Activated T-cell treated with anti-CD3 and anti-CD28 coated beads, Interleukin-2, amount 50 U/mL, for 4 hours (primary cell): ENCODE measurements around the gene PIF1. TPM values are rescaled to one million over a fixed set of nuclear protein-coding genes. Genes with fewer than 3 reads are reported as not detected.

ENCODE experiments used
- ATAC-seq, 2 donors: fragments of 200-7000 bp; cut with Tn5 transposase; one replicate each; pipeline ENCODE4 v1.10.0; 2021
- DNase-seq: peaks from one replicate; pipeline ENCODE4 v3.0.0-alpha.2; 2020
- H3K27me3 Mint-ChIP-seq: one replicate; pipeline ENCODE4 v1.8.0; 2021; ENCODE audit warnings: low read depth, mixed read lengths
- H3K36me3 Mint-ChIP-seq: one replicate; pipeline ENCODE4 v1.8.0; 2022; ENCODE audit warnings: mixed read lengths; ENCODE audit not compliant: insufficient read depth
- H3K4me1 Mint-ChIP-seq: one replicate; pipeline ENCODE4 v1.8.0; 2021; ENCODE audit warnings: low read depth, mixed read lengths
- H3K4me3 Mint-ChIP-seq: one replicate; pipeline ENCODE4 v1.8.0; 2021; ENCODE audit warnings: mild to moderate bottlenecking, moderate library complexity, mixed read lengths
- H3K9me3 Mint-ChIP-seq: one replicate; pipeline ENCODE4 v1.8.0; 2021; ENCODE audit warnings: mixed read lengths
- total RNA-seq, 3 donors: library from RNA; stranded (reverse); gene quantifications; one replicate each; pipeline ENCODE4 v1.2.1, GENCODE V29; 2021

PIF1 gene
- total RNA-seq, 3 donors from 2014 or later: 1.5 to 2.2 (median 1.6) TPM

GRCh38 chr15:64782751-64783150 lies 42.7 kb downstream of the PIF1 start:
- Mint-ChIP-seq H3K4me3 (no peak overlapping the region), H3K36me3 (no peaks in the 10 kb centered on the region), H3K4me1 (peaks cover 11% of the 10 kb centered on the region)

DNA sequence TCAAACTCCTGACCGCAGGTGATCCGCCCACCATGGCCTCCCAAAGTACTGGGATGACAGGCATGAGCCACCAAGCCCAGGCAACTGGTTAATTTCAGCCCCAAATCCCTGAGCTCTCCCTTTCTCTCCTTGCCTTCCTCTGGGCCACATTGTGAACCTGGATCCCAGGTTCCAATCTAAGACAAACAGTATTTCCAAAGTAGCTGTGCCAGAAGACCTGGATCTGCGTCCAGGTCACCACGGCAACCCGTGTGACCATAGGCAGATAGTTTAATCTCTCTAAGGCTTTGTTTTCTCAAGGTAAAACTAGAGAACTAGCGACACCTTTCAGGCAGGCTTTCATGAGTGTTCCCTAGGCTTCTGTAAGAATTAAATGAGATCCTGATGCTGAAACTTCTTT lies 44.1 kb downstream of the PIF1 start:
- Mint-ChIP-seq H3K27me3 (peaks cover 23% of the 10 kb centered on the region), H3K4me1 (peaks cover 11% of the 10 kb centered on the region), H3K36me3 (no peaks in the 10 kb centered on the region), H3K9me3 (no peaks in the 10 kb centered on the region), H3K4me3 (no peak overlapping the region)
- DNase-seq: no peak
- no peak for ATAC-seq

More at GRCh38 chr15:64782751-64783150, 42.7 kb downstream of the PIF1 start:
- DNase-seq: no peak
- no peak for ATAC-seq
- Mint-ChIP-seq H3K9me3 (no peaks in the 10 kb centered on the region), H3K27me3 (peaks cover 8% of the 10 kb centered on the region)

DNA sequence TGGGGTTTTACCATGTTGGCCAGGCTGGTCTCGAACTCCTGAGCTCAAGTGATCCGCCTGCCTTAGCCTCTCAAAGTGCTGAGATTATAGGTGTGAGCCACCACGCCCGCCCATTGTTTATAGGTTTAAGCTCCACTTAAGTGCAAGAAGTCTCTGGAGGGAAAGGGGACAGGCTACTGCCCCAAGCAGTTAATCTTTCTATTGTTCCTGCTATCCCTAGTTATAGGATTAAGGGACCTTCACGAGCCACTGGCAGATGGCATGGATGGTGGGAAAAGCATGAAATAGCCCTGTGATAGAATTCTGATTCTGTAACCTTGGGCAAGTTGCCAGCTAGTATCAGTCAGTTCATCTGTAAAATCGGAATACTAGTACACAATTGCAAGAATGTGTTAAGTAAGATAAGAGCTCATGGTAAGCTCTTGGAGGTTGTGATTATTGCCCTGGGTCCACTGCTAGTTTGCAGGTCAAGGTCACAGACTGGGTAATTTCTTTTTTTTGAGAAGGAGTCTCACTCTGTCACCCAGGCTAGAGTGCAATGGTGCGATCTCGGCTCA lies 44.8 kb downstream of the PIF1 start:
- DNase-seq (no peak), ATAC-seq (no peak)
- Mint-ChIP-seq H3K9me3 (no peaks in the 10 kb centered on the region), H3K36me3 (no peaks in the 10 kb centered on the region), H3K27me3 (peaks cover 29% of the 10 kb centered on the region), H3K4me1 (peaks cover 11% of the 10 kb centered on the region), H3K4me3 (no peak overlapping the region)

DNA sequence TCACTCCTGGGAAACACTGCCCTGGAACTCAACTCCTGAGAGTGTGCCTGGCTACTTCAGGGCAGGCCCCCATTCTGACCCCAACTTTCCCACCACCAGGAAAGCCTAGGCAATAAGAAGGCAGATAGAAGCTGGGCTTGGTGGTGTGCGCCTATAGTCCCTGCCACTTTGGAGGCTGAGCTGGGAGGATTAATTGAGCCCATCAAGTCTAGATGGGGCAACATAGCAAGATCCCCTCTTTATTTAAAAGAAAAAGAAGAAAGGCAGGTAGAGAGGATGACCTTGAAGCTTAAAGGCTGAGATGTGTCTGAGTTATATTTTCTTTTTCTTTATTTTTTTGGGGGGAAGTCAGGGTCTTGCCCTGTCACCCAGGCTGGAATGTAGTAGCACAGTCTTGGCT lies 45.8 kb downstream of the PIF1 start:
- DNase-seq (no peak), ATAC-seq (no peak)

GRCh38 chr15:64779024-64779423 lies 46.4 kb downstream of the PIF1 start:
- Mint-ChIP-seq H3K9me3 (no peaks in the 10 kb centered on the region), H3K36me3 (no peaks in the 10 kb centered on the region), H3K4me3 (no peak overlapping the region), H3K4me1 (peaks cover 11% of the 10 kb centered on the region), H3K27me3 (peaks cover 35% of the 10 kb centered on the region)
- ATAC-seq (no peak), DNase-seq (no peak)

More for the DNA sequence above, 45.8 kb downstream of the PIF1 start:
- Mint-ChIP-seq H3K36me3 (no peaks in the 10 kb centered on the region), H3K27me3 (peaks cover 30% of the 10 kb centered on the region), H3K4me3 (no peak overlapping the region), H3K9me3 (no peaks in the 10 kb centered on the region), H3K4me1 (peaks cover 11% of the 10 kb centered on the region)

GRCh38 chr15:64776402-64776786 lies 49.1 kb downstream of the PIF1 start:
- H3K4me1 Mint-ChIP-seq: no peaks in the 10 kb centered on the region
- no peak for ATAC-seq
- DNase-seq: no peak
- no peaks in the 10 kb centered on the region for H3K9me3 Mint-ChIP-seq
- peaks cover 51% of the 10 kb centered on the region for H3K27me3 Mint-ChIP-seq
- H3K36me3 Mint-ChIP-seq: no peaks in the 10 kb centered on the region
- H3K4me3 Mint-ChIP-seq: peak overlapping the region; percentile 73

DNA sequence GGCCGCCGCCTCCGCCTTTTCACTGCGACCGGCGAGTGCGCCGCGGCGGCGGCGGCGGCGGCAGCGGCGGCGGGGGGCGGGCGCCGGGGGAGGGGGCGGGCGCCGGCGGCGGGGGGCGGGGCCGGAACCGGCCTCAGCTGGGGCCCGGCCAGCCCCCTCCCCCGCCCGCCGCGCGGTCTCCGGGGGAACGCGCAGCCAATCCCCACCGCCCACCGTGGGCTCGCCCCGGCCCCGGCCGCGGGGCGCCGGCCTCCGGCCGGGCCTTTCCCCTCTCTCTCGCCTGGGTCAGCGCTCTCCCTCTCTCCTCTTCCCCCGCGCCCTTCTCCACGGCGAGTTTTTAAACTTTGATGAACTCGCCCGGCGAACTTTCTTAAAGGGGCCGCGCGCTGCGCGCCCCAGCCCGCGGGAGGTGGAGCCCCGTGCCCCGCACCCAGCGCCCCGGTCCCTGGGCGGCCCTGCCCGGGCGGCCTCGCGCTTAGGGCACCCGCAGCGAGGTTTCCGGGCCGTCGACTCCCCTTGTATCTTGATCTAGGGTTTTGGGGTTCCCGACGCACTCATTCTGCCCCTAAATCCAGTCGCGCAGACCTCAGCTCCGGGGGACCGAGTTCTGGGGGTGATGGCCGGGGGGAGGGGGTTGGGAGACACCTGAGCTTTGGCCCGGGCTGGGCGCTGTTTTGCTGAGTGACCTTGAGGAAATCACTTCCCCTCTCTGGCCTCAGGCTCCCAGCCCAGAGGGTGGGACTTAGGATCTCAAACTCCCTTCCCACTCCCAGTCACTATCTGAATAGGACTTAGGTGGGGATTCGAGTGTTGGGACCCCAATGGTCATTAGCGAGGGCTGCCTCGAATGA lies 49.7 kb downstream of the PIF1 start, which contains the start of gene RBPMS2:
Gene RBPMS2, minus strand, starts transcription at position 39 of the 851 bp plus-strand sequence. CDS start 270 bp downstream, outside the sequence.
- DNase-seq (no peak), ATAC-seq (peak; percentile 32 to 46)

DNA sequence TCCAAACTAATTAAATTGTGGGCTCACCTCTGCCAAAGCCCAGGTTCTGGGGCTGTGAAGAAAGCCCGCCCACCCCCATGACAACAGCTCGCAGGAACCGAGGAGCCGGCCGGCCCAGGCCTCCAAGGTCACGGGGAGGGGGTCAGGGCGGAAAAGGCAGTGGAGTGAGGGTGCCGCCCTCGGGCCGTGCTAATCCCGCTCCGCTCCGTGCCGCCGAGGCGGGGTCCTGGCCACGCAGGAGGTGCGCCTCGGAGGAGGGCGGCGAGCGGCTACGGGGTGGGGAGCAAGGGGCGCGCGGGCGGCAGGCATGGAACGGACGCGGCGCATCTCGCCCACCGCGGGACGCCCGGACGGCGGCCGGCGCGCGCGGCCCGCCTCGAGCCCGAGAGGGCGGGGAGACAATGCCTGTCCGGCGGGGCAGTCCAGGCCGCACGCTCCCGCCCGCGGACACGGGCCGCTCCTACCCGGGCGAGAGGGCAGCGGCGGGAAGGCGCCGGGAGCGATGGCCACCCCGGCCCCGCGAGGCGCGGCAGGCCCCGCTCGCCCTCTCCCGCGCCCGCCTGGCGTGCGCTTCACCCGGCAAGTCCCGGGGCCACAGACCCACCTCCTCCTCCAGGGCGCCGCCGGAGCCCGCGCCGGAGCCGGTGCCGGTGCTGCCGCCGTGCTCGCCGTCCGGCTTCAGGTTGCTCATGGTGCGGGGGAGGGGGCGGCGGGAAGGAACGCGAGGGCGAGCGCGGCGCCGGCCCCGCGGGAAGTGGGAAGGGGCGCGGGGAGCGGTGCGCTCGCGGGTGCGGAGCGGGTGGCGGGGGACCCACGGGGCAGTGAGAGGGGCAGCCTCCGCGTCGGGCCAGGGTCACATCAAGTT lies 50.6 kb downstream of the PIF1 start:
- Mint-ChIP-seq H3K4me1 (no peaks in the 10 kb centered on the region), H3K9me3 (no peaks in the 10 kb centered on the region), H3K4me3 (peak overlapping the region; percentile 67), H3K36me3 (no peaks in the 10 kb centered on the region), H3K27me3 (peaks cover 49% of the 10 kb centered on the region)
- DNase-seq (peak; percentile 7), ATAC-seq (peak; percentile 49 to 59)

More for the DNA sequence above, 49.7 kb downstream of the PIF1 start, which contains the start of gene RBPMS2:
- H3K27me3 Mint-ChIP-seq: peaks cover 51% of the 10 kb centered on the region
- peak within 1 kb of the TSS; percentile 73 for H3K4me3 Mint-ChIP-seq
- no peaks in the 10 kb centered on the region for H3K4me1 Mint-ChIP-seq
- H3K9me3 Mint-ChIP-seq: no peaks in the 10 kb centered on the region
- H3K36me3 Mint-ChIP-seq: no peaks in the 10 kb centered on the region

- Mint-ChIP-seq H3K4me1 (no peaks in the 10 kb centered on the region), H3K36me3 (no peaks in the 10 kb centered on the region), H3K4me3 (peak overlapping the region; percentile 67), H3K9me3 (no peaks in the 10 kb centered on the region), H3K27me3 (peaks cover 48% of the 10 kb centered on the region)
- no peak for DNase-seq
- ATAC-seq: no peak
These were observed 51.3 kb downstream of the PIF1 start for GRCh38 chr15:64774037-64774628.

DNA sequence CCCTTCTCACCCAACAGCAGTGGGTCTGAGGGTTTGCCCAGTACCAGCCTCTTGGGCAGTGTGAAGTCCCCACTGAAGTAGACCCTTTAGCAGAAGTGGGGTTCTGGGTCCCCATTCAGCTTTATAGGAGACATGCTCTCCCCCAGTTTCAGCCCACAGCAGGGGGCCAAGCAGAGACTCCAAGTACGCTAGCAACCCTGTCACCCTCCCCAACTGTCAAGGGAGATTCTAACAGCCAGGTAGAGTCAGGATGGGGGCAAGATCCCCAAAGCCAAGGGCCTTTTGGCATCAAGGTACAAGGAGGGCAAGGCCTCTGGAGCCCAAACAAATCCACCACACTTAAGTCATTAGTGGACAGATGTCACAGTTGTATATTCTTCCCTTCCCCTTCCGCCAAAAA lies 51.8 kb downstream of the PIF1 start:
- DNase-seq (no peak), ATAC-seq (no peak)
- Mint-ChIP-seq H3K36me3 (no peaks in the 10 kb centered on the region), H3K4me3 (peak overlapping the region; percentile 67), H3K27me3 (peaks cover 45% of the 10 kb centered on the region), H3K4me1 (no peaks in the 10 kb centered on the region), H3K9me3 (no peaks in the 10 kb centered on the region)

- H3K4me1 Mint-ChIP-seq: peaks cover under 1% of the 10 kb centered on the region
These were observed 52.5 kb downstream of the PIF1 start for GRCh38 chr15:64772964-64773363.

GRCh38 chr15:64772488-64772887 lies 53.0 kb downstream of the PIF1 start:
- DNase-seq: no peak
- peaks cover 40% of the 10 kb centered on the region for H3K27me3 Mint-ChIP-seq
- no peak for ATAC-seq
- peaks cover 4% of the 10 kb centered on the region for H3K4me1 Mint-ChIP-seq
- H3K9me3 Mint-ChIP-seq: no peaks in the 10 kb centered on the region
- H3K36me3 Mint-ChIP-seq: no peaks in the 10 kb centered on the region
- H3K4me3 Mint-ChIP-seq: no peak overlapping the region

More at GRCh38 chr15:64772964-64773363, 52.5 kb downstream of the PIF1 start:
- no peaks in the 10 kb centered on the region for H3K36me3 Mint-ChIP-seq
- DNase-seq (no peak), ATAC-seq (no peak)
- H3K27me3 Mint-ChIP-seq: peaks cover 43% of the 10 kb centered on the region
- H3K4me3 Mint-ChIP-seq: no peak overlapping the region
- H3K9me3 Mint-ChIP-seq: no peaks in the 10 kb centered on the region

DNA sequence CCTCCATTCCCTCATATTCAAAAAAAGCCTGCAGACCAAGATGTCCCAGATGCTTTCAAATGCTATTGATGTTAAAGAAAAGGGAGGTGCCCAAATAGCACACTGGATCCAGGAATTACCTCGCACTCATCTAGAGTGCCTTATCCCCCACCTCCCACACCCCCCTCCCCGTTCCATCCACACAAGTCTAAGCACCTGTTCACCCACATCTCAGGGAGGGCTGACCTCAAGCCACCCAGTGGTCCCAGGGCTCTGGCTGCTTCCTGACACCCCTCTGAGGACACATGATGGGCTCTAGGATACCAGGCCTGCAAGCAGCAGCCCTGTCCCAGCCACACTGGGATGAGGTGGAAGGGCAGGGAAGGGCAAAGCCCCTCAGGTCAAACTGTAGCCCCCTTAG lies 54.8 kb downstream of the PIF1 start:
- Mint-ChIP-seq H3K4me3 (no peak overlapping the region), H3K36me3 (no peaks in the 10 kb centered on the region), H3K4me1 (peaks cover 4% of the 10 kb centered on the region), H3K27me3 (peaks cover 21% of the 10 kb centered on the region), H3K9me3 (no peaks in the 10 kb centered on the region)
- DNase-seq (no peak), ATAC-seq (no peak)

DNA sequence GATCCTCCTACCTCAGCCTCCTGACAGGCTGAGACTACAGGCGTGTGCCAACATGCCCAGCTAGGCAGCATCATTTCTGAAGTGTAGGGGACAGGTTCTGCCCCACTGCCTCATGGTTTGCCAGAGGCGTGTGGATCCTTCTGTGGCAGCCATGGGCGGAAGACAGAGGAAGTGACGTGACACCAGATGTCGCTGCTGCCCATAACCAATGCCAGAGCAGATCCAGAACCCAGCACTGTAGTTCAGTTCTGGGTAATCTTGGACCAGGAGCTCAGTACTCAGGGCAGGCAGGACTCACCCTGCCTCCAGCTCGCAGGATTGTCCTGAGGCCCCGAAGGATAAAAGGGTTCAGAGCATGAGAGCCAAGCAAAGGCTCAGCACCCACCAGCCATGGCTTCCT lies 58.2 kb downstream of the PIF1 start:
- ATAC-seq (no peak), DNase-seq (peak; percentile 9)
- Mint-ChIP-seq H3K27me3 (no peaks in the 10 kb centered on the region), H3K4me3 (no peak overlapping the region), H3K4me1 (peaks cover 4% of the 10 kb centered on the region), H3K36me3 (no peaks in the 10 kb centered on the region), H3K9me3 (no peaks in the 10 kb centered on the region)
